GM12874 (cell line): ENCODE data around the gene CLASP1.

Experiments
- TF ChIP-seq, protein P1 (sequence below): IDR thresholded peaks from 2 replicates; pipeline ENCODE4 v1.5.1; 2011; ENCODE audit warnings: low read depth, mild to moderate bottlenecking, control low read depth, low read length, moderate library complexity; ENCODE audit not compliant: insufficient read depth

The CLASP1 gene

DNA sequence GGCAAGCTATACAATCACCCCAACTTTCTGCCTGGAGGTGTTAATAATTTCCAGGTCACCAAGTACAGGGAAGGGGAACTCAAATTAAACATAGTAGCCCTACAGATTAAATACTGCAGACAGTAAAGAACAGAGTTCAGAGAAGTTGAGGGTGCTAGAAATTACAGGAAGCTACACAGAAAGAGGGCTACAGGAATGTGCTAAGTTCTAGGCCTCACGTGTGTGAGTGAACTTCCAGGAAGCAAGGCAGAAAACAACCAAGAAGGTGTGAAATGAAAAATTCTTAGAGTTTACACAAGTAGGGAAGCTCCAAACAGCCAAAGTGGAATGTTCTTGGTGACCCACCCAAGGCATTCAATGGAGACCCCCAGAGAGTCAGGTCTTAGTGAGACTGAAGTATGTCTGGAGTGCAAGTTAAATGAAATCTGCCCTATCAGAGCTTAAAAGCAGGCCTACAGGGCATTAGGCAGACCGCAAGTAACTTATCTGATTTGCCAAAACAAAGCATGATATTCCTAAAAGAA is 176.7 kb downstream of the CLASP1 start:
- TF ChIP-seq, protein P1, sequence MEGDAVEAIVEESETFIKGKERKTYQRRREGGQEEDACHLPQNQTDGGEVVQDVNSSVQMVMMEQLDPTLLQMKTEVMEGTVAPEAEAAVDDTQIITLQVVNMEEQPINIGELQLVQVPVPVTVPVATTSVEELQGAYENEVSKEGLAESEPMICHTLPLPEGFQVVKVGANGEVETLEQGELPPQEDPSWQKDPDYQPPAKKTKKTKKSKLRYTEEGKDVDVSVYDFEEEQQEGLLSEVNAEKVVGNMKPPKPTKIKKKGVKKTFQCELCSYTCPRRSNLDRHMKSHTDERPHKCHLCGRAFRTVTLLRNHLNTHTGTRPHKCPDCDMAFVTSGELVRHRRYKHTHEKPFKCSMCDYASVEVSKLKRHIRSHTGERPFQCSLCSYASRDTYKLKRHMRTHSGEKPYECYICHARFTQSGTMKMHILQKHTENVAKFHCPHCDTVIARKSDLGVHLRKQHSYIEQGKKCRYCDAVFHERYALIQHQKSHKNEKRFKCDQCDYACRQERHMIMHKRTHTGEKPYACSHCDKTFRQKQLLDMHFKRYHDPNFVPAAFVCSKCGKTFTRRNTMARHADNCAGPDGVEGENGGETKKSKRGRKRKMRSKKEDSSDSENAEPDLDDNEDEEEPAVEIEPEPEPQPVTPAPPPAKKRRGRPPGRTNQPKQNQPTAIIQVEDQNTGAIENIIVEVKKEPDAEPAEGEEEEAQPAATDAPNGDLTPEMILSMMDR = no peak

DNA sequence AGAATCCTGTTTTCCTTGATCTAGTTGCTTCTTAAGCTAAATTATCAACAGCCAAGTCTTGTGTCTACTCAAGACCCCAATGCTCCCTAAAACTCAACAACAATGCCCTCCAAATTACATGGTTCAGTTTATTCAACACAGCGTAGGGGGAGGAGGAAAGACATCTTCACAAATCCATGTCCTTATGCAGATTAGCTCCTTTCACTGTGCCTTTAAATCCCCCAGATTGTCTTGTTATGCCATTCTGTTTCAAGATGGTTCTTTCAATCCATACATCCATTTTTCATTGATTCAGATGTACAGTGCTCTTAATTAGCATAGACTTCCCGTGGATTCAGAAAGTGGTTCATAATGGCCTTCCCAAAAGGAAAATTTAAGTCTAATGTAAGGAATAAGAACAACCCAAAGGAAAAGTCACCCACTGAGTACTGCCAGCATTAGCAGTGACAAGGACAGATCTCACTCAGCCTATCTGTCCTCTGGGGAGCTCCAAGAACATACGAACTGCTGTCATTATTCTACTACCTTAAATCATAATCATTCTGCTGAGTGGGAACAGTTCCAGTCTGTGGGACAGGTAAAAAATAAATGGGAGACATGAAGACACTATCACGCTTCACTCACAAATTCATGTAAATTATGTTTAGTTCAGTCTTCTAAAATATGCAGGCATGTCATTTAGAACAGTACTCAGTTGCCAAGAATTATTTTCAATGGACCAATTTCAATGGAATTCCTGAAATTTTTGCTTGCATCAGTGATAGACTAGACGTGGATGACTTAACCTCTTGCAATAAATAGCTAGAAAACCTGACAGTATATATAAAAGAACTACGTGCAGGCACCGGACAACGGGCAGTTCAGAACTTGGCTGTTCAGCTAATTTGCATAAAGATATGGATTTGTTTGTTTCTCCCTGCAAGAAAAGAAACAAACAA is 177.5 kb downstream of the CLASP1 start:
- TF ChIP-seq, protein P1 = no peak

DNA sequence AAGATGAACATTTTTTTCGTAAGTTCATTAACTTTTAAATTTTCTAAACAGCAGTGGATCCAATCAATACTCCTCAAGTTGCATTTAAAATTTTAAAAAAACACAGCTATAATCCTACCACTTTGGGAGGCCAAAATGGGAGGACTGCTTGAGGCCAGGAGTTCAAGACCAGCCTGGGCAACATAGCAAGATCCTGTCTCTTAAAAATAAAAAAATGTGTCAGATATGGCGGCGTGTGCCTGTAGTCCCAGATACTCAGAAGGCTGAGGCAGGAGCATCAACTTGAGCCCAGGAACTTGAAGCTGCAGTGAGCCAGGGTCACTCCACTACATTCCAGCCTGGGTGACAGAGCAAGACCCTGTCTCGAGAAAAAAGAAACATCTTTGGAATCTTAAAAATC is 178.3 kb downstream of the CLASP1 start:
- TF ChIP-seq, protein P1 = no peak

DNA sequence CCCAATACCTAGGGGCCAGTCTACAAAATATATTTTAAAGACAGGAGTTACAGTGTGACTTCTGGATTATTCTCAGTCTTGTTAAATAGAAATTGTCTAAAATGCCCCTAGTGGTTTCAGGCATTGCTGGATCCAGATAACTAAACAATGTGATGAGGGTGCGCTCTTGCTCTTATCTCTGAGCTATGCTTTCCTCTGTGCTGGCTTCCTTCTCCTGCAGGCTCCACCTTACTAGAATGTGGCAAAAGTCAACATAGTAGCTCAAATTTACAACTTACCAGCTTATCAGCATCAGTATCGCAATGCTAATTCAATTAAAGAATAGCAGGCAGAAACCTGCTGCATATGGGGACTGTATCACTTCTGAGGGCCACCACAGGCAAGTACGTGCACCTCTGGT is 179.9 kb downstream of the CLASP1 start:
- TF ChIP-seq, protein P1 = no peak

DNA sequence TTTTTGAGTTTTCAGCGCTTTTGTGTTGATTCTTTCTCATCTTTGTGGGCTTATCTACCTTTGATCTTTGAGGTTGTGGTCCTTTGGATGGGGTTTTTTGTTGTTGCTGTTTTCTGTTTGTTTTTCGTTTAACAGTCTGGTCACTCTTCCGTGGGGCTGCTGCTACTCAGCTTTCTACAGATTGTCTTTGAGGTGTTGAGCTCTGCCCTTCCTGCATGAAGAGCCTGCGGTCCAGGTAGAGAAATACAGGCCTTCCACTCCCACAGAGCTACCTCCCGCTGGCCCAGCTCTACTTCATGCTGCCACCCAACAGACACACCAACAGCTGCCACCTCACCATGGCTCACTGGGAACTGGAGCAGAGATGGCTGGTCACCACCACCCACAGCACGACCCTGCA is 180.3 kb downstream of the CLASP1 start:
- TF ChIP-seq, protein P1 = no peak

DNA sequence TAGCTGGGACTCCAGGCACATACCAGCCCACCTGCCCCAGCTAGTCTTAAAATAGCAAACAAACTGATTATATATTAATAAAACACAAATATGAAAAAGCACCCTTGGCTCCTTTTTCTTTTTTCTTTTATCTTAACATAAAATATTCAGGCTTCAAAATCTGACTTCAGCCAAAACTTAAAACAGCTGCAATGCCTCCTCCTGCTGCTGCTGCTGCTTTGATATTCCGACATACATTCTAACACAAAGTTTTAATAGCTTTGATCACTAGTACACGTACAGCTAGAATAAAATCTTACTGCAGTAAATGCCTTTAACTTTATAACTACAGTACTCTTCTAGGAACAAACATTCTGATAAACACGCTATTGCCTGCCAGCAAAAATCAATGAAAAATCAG is 190.0 kb downstream of the CLASP1 start:
- TF ChIP-seq, protein P1 = no peak

DNA sequence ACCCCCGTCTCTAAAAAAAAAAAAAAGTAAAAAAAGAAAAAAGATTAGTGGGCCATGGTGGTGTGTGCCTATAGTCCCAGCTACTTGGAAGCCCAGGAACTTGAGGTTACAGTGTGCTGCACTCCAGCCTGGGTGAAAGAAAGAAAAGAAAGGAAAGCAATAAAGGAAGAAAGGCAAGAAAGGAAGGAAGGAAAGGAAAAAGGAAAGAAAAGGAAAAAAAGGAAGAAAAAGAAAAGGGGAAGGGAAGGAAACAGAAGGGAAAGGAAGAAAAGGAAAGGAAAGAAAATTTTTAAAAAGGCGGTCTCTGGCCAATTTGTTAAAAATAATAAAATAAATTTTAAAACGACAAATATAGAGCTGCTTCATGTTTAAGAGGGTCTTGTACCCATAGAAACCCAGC is 192.9 kb downstream of the CLASP1 start:
- TF ChIP-seq, protein P1 = no peak
